Upper lobe of left lung (tissue), 6 donors: Measurements from ENCODE around the gene DLX6. TPM values are rescaled to one million over a fixed set of nuclear protein-coding genes. Genes with fewer than 3 reads are reported as not detected.

Experiments
- ATAC-seq, 2 donors: fragments of 200-7000 bp; cut with Tn5 transposase; one replicate each; pipeline ENCODE4 v1.9.1; 2022; ENCODE audit warnings: mild to moderate bottlenecking in 2 of 2, moderate library complexity in 2 of 2; ENCODE audit not compliant: low FRiP score in 2 of 2
- DNase-seq, 2 donors: peaks; one replicate each; pipeline ENCODE4 v3.0.0-alpha.2; 2019 to 2020
- H3K27ac ChIP-seq, 4 donors: fragments of 200-600 bp; sonication (generic); one replicate each; pipeline ENCODE4 v1.5.1; 2016 to 2019
- H3K27me3 ChIP-seq, 4 donors: fragments of 200-600 bp; sonication (generic); one replicate each; pipeline ENCODE4 v1.5.1; 2017 to 2019
- H3K36me3 ChIP-seq, 4 donors: fragments of 200-600 bp; sonication (generic); one replicate each; pipeline ENCODE4 v1.5.1; 2016 to 2019
- H3K4me1 ChIP-seq, 4 donors: fragments of 200-600 bp; sonication (generic); one replicate each; pipeline ENCODE4 v1.5.1; 2018 to 2019
- H3K4me3 ChIP-seq, 4 donors: fragments of 200-600 bp; sonication (generic); one replicate each; pipeline ENCODE4 v1.5.1; 2017 to 2019; ENCODE audit warnings: mild to moderate bottlenecking in 2 of 4, moderate library complexity in 1 of 4
- H3K9me3 ChIP-seq, 4 donors: fragments of 200-600 bp; sonication (generic); one replicate each; pipeline ENCODE4 v1.5.1; 2018 to 2019
- EP300 ChIP-seq, 4 donors: sonication (generic); formaldehyde crosslinking; IDR thresholded peaks; one replicate each; pipeline ENCODE4 v1.5.1; 2017; ENCODE audit warnings: antibody characterized with exemption in 4 of 4, control low read depth in 2 of 4
- POLR2A ChIP-seq, 4 donors: fragments of 450-650 bp; IDR thresholded peaks; one replicate each; pipeline ENCODE4 v1.5.1; 2016 to 2017; ENCODE audit warnings: antibody characterized with exemption in 4 of 4, mild to moderate bottlenecking in 2 of 4
- POLR2AphosphoS5 ChIP-seq, 2 donors: sonication (generic); formaldehyde crosslinking; IDR thresholded peaks; one replicate each; pipeline ENCODE4 v1.5.1; 2017; ENCODE audit warnings: antibody characterized with exemption in 2 of 2
- WGBS, 2 donors: methylation state at CpG; one replicate each; pipeline ENCODE4 v1.1.5; 2017 to 2018; 5-methylcytosine and 5-hydroxymethylcytosine counted together
- total RNA-seq, 6 donors: library from RNA; depleted of rRNA in 4 of 6; stranded (reverse); fragments of >200 nt in 4 of 6; gene quantifications; one replicate each; pipeline versions ENCODE4 v1.1.0 to v1.2.1, GENCODE V29; 2016 to 2021
- TF ChIP-seq, protein P1 (sequence below), 6 experiments: fragments of 450-650 bp in 4 of 6; fragments of 200-600 bp in 2 of 6; sonication (generic) in 2 of 6; IDR thresholded peaks; one replicate each; pipeline ENCODE4 v1.5.1; 2016 to 2019; ENCODE audit warnings: antibody characterized with exemption in 6 of 6
- donor health status: DM: no; HTN: no; CAD: no; lungs with moderate emphysema.
- donor health status: DM: no; HTN: yes; CAD: no; lungs with severe emphysema.

DLX6 gene
- total RNA-seq, 6 donors from 2014 or later = not detected

DNA sequence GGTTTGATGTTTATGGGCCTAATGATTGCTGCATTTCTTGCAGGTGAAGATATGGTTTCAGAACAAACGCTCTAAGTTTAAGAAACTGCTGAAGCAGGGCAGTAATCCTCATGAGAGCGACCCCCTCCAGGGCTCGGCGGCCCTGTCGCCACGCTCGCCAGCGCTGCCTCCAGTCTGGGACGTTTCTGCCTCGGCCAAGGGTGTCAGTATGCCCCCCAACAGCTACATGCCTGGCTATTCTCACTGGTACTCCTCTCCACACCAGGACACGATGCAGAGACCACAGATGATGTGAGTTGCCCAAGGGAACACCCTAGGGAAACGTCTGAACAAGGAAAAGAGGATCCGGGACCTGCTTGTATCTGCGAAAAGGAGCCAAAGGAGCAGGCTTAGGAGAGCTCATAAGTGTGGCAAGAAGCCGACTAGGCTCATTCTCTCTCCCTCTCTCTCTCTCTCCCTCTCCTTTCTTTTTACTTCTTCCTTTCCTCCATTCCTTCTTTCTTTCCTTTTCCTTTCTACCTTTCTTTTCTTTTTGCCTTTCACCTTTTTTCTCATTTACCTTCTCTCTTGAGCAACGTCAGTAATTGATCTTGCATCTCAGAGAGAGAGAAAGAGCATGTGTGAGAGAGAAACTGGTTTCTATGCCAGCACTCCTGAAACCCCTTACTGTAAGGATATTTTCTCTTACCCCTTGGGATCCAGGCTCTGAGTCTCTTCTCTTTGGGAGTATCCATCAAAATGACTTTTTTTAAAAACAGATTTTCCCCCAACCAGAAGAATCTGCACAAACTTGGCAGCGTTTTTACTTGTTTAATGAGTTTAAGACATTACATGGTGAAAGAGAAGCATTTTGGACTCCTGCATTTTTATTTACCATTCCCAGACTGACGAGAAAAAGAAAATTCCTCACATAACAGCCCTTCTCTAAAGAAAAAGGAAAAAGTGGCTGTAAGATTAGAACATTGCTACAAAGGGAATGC is 4.7 kb downstream of the DLX6 start:
- no peak for ATAC-seq
- no peak for TF ChIP-seq POLR2AphosphoS5 (IDR thresholded peaks at IDR 0.05)
- no peak for TF ChIP-seq EP300 (IDR thresholded peaks at IDR 0.05)
- TF ChIP-seq POLR2A (IDR thresholded peaks at IDR 0.05) = no peak
- TF ChIP-seq, protein P1, sequence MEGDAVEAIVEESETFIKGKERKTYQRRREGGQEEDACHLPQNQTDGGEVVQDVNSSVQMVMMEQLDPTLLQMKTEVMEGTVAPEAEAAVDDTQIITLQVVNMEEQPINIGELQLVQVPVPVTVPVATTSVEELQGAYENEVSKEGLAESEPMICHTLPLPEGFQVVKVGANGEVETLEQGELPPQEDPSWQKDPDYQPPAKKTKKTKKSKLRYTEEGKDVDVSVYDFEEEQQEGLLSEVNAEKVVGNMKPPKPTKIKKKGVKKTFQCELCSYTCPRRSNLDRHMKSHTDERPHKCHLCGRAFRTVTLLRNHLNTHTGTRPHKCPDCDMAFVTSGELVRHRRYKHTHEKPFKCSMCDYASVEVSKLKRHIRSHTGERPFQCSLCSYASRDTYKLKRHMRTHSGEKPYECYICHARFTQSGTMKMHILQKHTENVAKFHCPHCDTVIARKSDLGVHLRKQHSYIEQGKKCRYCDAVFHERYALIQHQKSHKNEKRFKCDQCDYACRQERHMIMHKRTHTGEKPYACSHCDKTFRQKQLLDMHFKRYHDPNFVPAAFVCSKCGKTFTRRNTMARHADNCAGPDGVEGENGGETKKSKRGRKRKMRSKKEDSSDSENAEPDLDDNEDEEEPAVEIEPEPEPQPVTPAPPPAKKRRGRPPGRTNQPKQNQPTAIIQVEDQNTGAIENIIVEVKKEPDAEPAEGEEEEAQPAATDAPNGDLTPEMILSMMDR (IDR thresholded peaks at IDR 0.05) = no peak
- H3K4me3 ChIP-seq = no peak overlapping the region
- DNase-seq = peak in 1 of 2 donors; percentile 46
- H3K9me3 ChIP-seq = no peaks in the 10 kb centered on the region
- no peak overlapping the region for H3K27ac ChIP-seq
- H3K27me3 ChIP-seq = peaks cover 0 to 66% (median 27%) of the 10 kb centered on the region in 4 donors
- H3K4me1 ChIP-seq = peaks cover 11 to 23% (median 20%) of the 10 kb centered on the region in 4 donors
- 16 to 17% methylated on average over 18 of the region's 18 CpGs for WGBS, 2 donors
- H3K36me3 ChIP-seq = no peaks in the 10 kb centered on the region

GRCh38 chr7:97011104-97011503 is 5.8 kb downstream of the DLX6 start:
- WGBS, 2 donors = 6 to 10% methylated on average over 1 of the region's 1 CpG
- peaks cover 6 to 12% (median 10%) of the 10 kb centered on the region in 4 donors for H3K4me1 ChIP-seq
- DNase-seq = no peak

GRCh38 chr7:97011536-97012364 is 6.4 kb downstream of the DLX6 start:
- no peak overlapping the region for H3K4me3 ChIP-seq
- ATAC-seq (no peak), DNase-seq (no peak)
- H3K36me3 ChIP-seq = no peaks in the 10 kb centered on the region
- no peaks in the 10 kb centered on the region for H3K9me3 ChIP-seq
- H3K27ac ChIP-seq = no peak overlapping the region
- WGBS, 2 donors = 18 to 20% methylated on average over 15 of the region's 15 CpGs
- TF ChIP-seq POLR2A (IDR thresholded peaks at IDR 0.05) (no peak), EP300 (IDR thresholded peaks at IDR 0.05) (no peak), POLR2AphosphoS5 (IDR thresholded peaks at IDR 0.05) (no peak)
- TF ChIP-seq, protein P1 (IDR thresholded peaks at IDR 0.05) = no peak
- peaks cover 0 to 60% (median 24%) of the 10 kb centered on the region in 4 donors for H3K27me3 ChIP-seq
- H3K4me1 ChIP-seq = peaks cover 3 to 11% (median 5%) of the 10 kb centered on the region in 4 donors

More at GRCh38 chr7:97011104-97011503, 5.8 kb downstream of the DLX6 start:
- Histone ChIP-seq H3K9me3 (no peaks in the 10 kb centered on the region), H3K36me3 (no peaks in the 10 kb centered on the region), H3K4me3 (no peak overlapping the region), H3K27ac (no peak overlapping the region), H3K27me3 (peaks cover 0 to 60% (median 24%) of the 10 kb centered on the region in 4 donors)
- TF ChIP-seq, protein P1 (IDR thresholded peaks at IDR 0.05) = no peak
- TF ChIP-seq POLR2AphosphoS5 (IDR thresholded peaks at IDR 0.05) (no peak), POLR2A (IDR thresholded peaks at IDR 0.05) (no peak), EP300 (IDR thresholded peaks at IDR 0.05) (no peak)
- no peak for ATAC-seq

DNA sequence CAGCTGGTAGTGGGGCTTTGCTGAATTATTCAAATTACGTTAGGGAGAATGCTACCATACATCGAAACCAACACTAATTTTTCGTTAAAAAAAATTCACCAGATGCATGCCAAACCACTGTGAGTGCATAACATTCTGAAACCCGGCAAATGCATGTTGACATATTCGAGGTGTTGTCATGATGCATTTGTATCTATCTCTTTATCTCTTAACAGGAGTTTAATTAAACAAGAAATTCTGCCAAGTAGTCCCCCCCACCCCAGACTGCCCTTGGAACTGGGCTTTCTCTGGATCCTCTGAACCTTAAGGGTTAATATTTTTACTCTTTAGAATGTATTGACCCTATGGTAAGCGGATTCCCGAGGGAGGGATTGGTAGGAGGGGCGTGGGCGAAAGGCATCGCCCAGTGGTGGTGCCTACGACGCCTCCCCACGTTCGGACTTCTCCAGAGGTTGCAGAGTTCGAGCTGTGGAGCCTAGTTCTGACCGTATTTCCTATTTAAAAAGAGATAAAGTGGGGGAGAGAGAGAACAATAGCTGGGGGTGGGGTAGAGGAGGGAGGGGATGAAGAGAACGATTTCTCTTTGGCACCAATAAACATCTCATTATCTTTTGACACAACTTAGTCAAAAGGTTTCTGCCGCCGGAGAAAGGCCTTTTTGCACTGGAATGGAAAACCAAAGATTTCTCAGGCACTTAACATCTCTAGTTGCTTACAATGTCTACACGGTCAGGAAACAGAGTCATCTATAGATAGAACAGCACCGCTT is 7.2 kb downstream of the DLX6 start:
- no peaks in the 10 kb centered on the region for H3K9me3 ChIP-seq
- 13 to 18% methylated on average over 21 of the region's 21 CpGs for WGBS, 2 donors
- H3K27ac ChIP-seq = no peak overlapping the region
- no peaks in the 10 kb centered on the region for H3K36me3 ChIP-seq
- peaks cover 0 to 62% (median 22%) of the 10 kb centered on the region in 4 donors for H3K27me3 ChIP-seq
- no peak overlapping the region for H3K4me3 ChIP-seq
- no peak for DNase-seq
- ATAC-seq = no peak
- no peak for TF ChIP-seq EP300 (IDR thresholded peaks at IDR 0.05)
- TF ChIP-seq, protein P1 (IDR thresholded peaks at IDR 0.05) = no peak
- TF ChIP-seq POLR2A (IDR thresholded peaks at IDR 0.05) = no peak
- no peak for TF ChIP-seq POLR2AphosphoS5 (IDR thresholded peaks at IDR 0.05)
- H3K4me1 ChIP-seq = peaks cover 0 to 11% (median 5%) of the 10 kb centered on the region in 4 donors
